ENCODE data around the gene KHSRP. TPM values are rescaled to one million over a fixed set of nuclear protein-coding genes. Genes with fewer than 3 reads are reported as not detected.

KHSRP gene
- total and polyA plus RNA-seq, 2 of the 13 experiments (the other 11 are each of a cell fraction or from before 2014, with no cell fraction given) = 72.1 to 129 TPM

- no peak for FAIRE-seq
- H3K27ac ChIP-seq (ENCODE audit: extremely low read length, insufficient read depth, low read length) = no peak overlapping the region
- no peaks in the 10 kb centered on the region for H4K20me1 ChIP-seq (ENCODE audit: insufficient read depth, low read length)
- POLR2A ChIA-PET = no interaction called here
- DNase-seq (ENCODE audit: low spot score) = no peak
- H3K79me2 ChIP-seq (ENCODE audit: insufficient read depth, low read length) = no peaks in the 10 kb centered on the region
- H3K36me3 ChIP-seq (replicated peaks in 1 of 2; ENCODE audit: control insufficient read depth in 1 of 2, insufficient read depth in 2 of 2, low read length in 2 of 2) = no peaks in the 10 kb centered on the region; a peak in 1 of 5 replicates
- no peak overlapping the region for H2AFZ ChIP-seq (ENCODE audit: low read length)
- peaks cover 10% of the 10 kb centered on the region for H3K4me1 ChIP-seq (ENCODE audit: insufficient read depth, low read length)
- H3K9me3 ChIP-seq (ENCODE audit: low read length) = no peaks in the 10 kb centered on the region
- no TSS peak for BruUV-seq (replicated peaks)
- no peak for ATAC-seq
- intact Hi-C loops (cut with micrococcal nuclease; ENCODE audit: unreplicated experiment) (no loop called here), in situ Hi-C loops (cut with HindIII; ENCODE audit: extremely low pct_ligation_motif_present, low pct_unique_long_range_greater_than_20kb) (no loop called here)
- CTCF ChIA-PET (ENCODE audit: low intra/inter-chr PET ratio, low total read pairs) = no interaction called here
- H3K9ac ChIP-seq (ENCODE audit: insufficient read depth, low read depth, low read length) = no peak overlapping the region
- no peak for TF ChIP-seq ZNF382 (CRISPR knock-in tag; IDR thresholded peaks at IDR 0.05; ENCODE audit: borderline replicate concordance)
- no peak for TF ChIP-seq IRF2 (CRISPR knock-in tag; IDR thresholded peaks at IDR 0.05)
- no peak for TF ChIP-seq RORA (CRISPR knock-in tag; IDR thresholded peaks at IDR 0.05)
- TF ChIP-seq ZSCAN29 (CRISPR knock-in tag; conservative IDR thresholded peaks at IDR 0.05) = no peak
- TF ChIP-seq ZSCAN30 (CRISPR knock-in tag; IDR thresholded peaks at IDR 0.05) = no peak
- no peak for TF ChIP-seq ZNF543 (CRISPR knock-in tag; IDR thresholded peaks at IDR 0.05)
- TF ChIP-seq ZNF788 (CRISPR knock-in tag; IDR thresholded peaks at IDR 0.05; ENCODE audit: borderline replicate concordance) = no peak
- TF ChIP-seq ZNF33B (CRISPR knock-in tag; IDR thresholded peaks at IDR 0.05) = no peak
- no peak for TF ChIP-seq E2F2 (CRISPR knock-in tag; IDR thresholded peaks at IDR 0.05; ENCODE audit: borderline replicate concordance)
- TF ChIP-seq GATA4 (IDR thresholded peaks at IDR 0.05; ENCODE audit: borderline replicate concordance, low read depth) = no peak
- no peak for TF ChIP-seq ZFP37 (CRISPR knock-in tag; IDR thresholded peaks at IDR 0.05; ENCODE audit: borderline replicate concordance)
- H3K27me3 ChIP-seq (ENCODE audit: control insufficient read depth in 1 of 2, insufficient read depth in 2 of 2, low read length in 2 of 2) = no peaks in the 10 kb centered on the region
- no peak overlapping the region for H3K4me3 ChIP-seq (replicated peaks in 1 of 3; ENCODE audit: insufficient read depth in 1 of 3, low read depth in 2 of 3, low read length in 3 of 3)
- H3K4me2 ChIP-seq (ENCODE audit: low read depth, low read length) = no peak overlapping the region
- 86% methylated on average over 7 of the region's 8 CpGs for WGBS (ENCODE audit: low lambda C conversion rate)
Measured at GRCh38 chr19:6470173-6470572, 45.6 kb upstream of the KHSRP start.
